Fibroblast of lung (primary cell): ENCODE measurements around the gene AMIGO3. TPM values are rescaled to one million over a fixed set of nuclear protein-coding genes. Genes with fewer than 3 reads are reported as not detected.
A peak's percentile ranks its signal among the peaks of the same experiment; 100 is the strongest.

Source experiments
- DNase-seq, 2 donors: peaks; one replicate each; pipeline versions ENCODE4 v3.0.0 to v3.0.0-alpha.2; 2010; ENCODE audit warnings: low read depth in 2 of 2
- H2AFZ ChIP-seq: 2 replicates; pipeline ENCODE4 v1.5.1; 2012; ENCODE audit warnings: low read length, control low read depth, inconsistent platforms
- H3K27ac ChIP-seq: 2 replicates; pipeline ENCODE4 v1.5.1; 2011; ENCODE audit warnings: low read length, control low read depth; ENCODE audit not compliant: insufficient read depth
- H3K27me3 ChIP-seq: 2 replicates; pipeline ENCODE4 v1.5.1; 2011; ENCODE audit warnings: mild to moderate bottlenecking, low read length; ENCODE audit not compliant: control insufficient read depth, insufficient read depth
- H3K36me3 ChIP-seq: 2 replicates; pipeline ENCODE4 v1.5.1; 2011; ENCODE audit warnings: low read length; ENCODE audit not compliant: control insufficient read depth, insufficient read depth
- H3K4me1 ChIP-seq: 2 replicates; pipeline ENCODE4 v1.5.1; 2011; ENCODE audit warnings: low read length; ENCODE audit not compliant: control insufficient read depth, insufficient read depth; ENCODE audit errors: extremely low read depth
- H3K4me2 ChIP-seq: 2 replicates; pipeline ENCODE4 v1.5.1; 2011; ENCODE audit warnings: low read length, control low read depth; ENCODE audit not compliant: insufficient read depth; ENCODE audit errors: extremely low read depth
- H3K4me3 ChIP-seq, 4 experiments: fragments of 200-600 bp in 1 of 4; sonication (generic) in 1 of 4; replicated peaks in 1 of 4; 2 replicates each; pipeline ENCODE4 v1.5.1; 2011 to 2016; ENCODE audit warnings: low read length in 4 of 4, low read depth in 3 of 4, mild to moderate bottlenecking in 3 of 4, control low read depth in 2 of 4, inconsistent platforms in 1 of 4, mixed read lengths in 1 of 4; ENCODE audit not compliant: insufficient read depth in 1 of 4; ENCODE audit errors: control extremely low read depth in 1 of 4
- H3K79me2 ChIP-seq: 2 replicates; pipeline ENCODE4 v1.5.1; 2012; ENCODE audit warnings: mild to moderate bottlenecking, low read length, inconsistent platforms; ENCODE audit not compliant: control insufficient read depth, insufficient read depth
- H3K9ac ChIP-seq: 2 replicates; pipeline ENCODE4 v1.5.1; 2011; ENCODE audit warnings: mild to moderate bottlenecking, low read length, control low read depth; ENCODE audit not compliant: insufficient read depth
- H3K9me3 ChIP-seq: 2 replicates; pipeline ENCODE4 v1.5.1; 2012; ENCODE audit warnings: low read depth, low read length; ENCODE audit not compliant: control insufficient read depth, insufficient read depth
- H4K20me1 ChIP-seq: 2 replicates; pipeline ENCODE4 v1.5.1; 2011; ENCODE audit warnings: low read length; ENCODE audit not compliant: control insufficient read depth, insufficient read depth; ENCODE audit errors: extremely low read depth
- CTCF ChIP-seq, 2 donors: IDR thresholded peaks in 1 of 2; conservative IDR thresholded peaks in 1 of 2; 1 replicate in 1 of 2; 2 replicates in 1 of 2; pipeline ENCODE4 v1.5.1; 2011 to 2012; ENCODE audit warnings: low read length in 2 of 2, control low read depth in 1 of 2, inconsistent platforms in 1 of 2, low read depth in 1 of 2, mild to moderate bottlenecking in 1 of 2
- EZH2 ChIP-seq: IDR thresholded peaks from 2 replicates; pipeline ENCODE4 v1.5.1; 2012; ENCODE audit warnings: low read length, control low read depth, mild to moderate bottlenecking; ENCODE audit errors: missing control alignments
- polyA plus RNA-seq, 2 donors: library from polyadenylated mRNA; depleted of rRNA in 1 of 2; stranded (reverse) in 1 of 2; unstranded in 1 of 2; fragments of >200 nt; gene quantifications; 2 replicates each; pipeline ENCODE4 v1.2.1, GENCODE V29; 2011 to 2012; ENCODE audit warnings: missing spikeins in 1 of 2
- total RNA-seq: library from RNA; depleted of rRNA; stranded (reverse); fragments of >200 nt; gene quantifications from 2 replicates; pipeline ENCODE4 v1.2.1, GENCODE V29; 2014

The AMIGO3 gene
- total and polyA plus RNA-seq, 2 donors (not counting 1 experiment from before 2014, with no cell fraction given) = 0.33 TPM; not detected in 1

GRCh38 chr3:49673715-49674496 is 45.6 kb downstream of the AMIGO3 start, which contains the start of gene APEH:
Gene APEH, plus strand, starts transcription at chr3:49674351. Its CDS starts 51 bp downstream, at chr3:49674402.
- no peaks in the 10 kb centered on the region for H3K9me3 ChIP-seq
- peak within 1 kb of the TSS; percentile 45 for H2AFZ ChIP-seq
- H3K4me3 ChIP-seq = peak within 1 kb of the TSS; percentile 72 to 90 (median 81)
- H3K27me3 ChIP-seq = no peaks in the 10 kb centered on the region
- H3K27ac ChIP-seq = peak within 1 kb of the TSS; percentile 97
- H4K20me1 ChIP-seq = no peaks in the 10 kb centered on the region
- H3K4me1 ChIP-seq = peaks cover 6% of the 10 kb centered on the region
- DNase-seq = peak; percentile 97 to 98
- peaks cover 17% of the 10 kb centered on the region for H3K36me3 ChIP-seq
- peaks cover 11% of the 10 kb centered on the region for H3K79me2 ChIP-seq
- no peak for TF ChIP-seq EZH2
- TF ChIP-seq CTCF (conservative IDR thresholded peaks at IDR 0.05 in 1 of 2, IDR thresholded peaks at IDR 0.05 in 1 of 2; ENCODE audit: low read depth in 1 of 2, low read length in 2 of 2) = no peak
- H3K4me2 ChIP-seq = peak within 1 kb of the TSS; percentile 95
- peak within 1 kb of the TSS; percentile 89 for H3K9ac ChIP-seq

GRCh38 chr3:49673121-49673714 is 46.3 kb downstream of the AMIGO3 start:
- Histone ChIP-seq H4K20me1 (no peaks in the 10 kb centered on the region), H3K4me2 (peak overlapping the region; percentile 95), H2AFZ (peak overlapping the region; percentile 43), H3K27me3 (no peaks in the 10 kb centered on the region), H3K27ac (peak overlapping the region; percentile 97), H3K4me1 (peaks cover 6% of the 10 kb centered on the region), H3K4me3 (peak overlapping the region; percentile 28 to 85 (median 72)), H3K9me3 (no peaks in the 10 kb centered on the region), H3K79me2 (peaks cover 11% of the 10 kb centered on the region), H3K9ac (peak overlapping the region; percentile 89), H3K36me3 (peaks cover 15% of the 10 kb centered on the region)
- no peak for TF ChIP-seq CTCF (conservative IDR thresholded peaks at IDR 0.05 in 1 of 2, IDR thresholded peaks at IDR 0.05 in 1 of 2; ENCODE audit: low read depth in 1 of 2, low read length in 2 of 2)
- TF ChIP-seq EZH2 = no peak
- DNase-seq = no peak
